CD4-positive, alpha-beta T cell (primary cell): Measurements from ENCODE around the gene RAPGEF2. TPM values are rescaled to one million over a fixed set of nuclear protein-coding genes. Genes with fewer than 3 reads are reported as not detected.

Experiments used
- ATAC-seq: fragments of 200-7000 bp; cut with Tn5 transposase; one replicate; pipeline ENCODE4 v1.10.0; 2022; ENCODE audit warnings: mild to moderate bottlenecking; ENCODE audit not compliant: poor library complexity
- CTCF ChIA-PET: fragments of 350-600 bp; sonication (Branson Sonifier 250); formaldehyde crosslinking; loops from one replicate; lab custom pipeline; 2021; ENCODE audit warnings: antibody characterized with exemption, inconsistent platforms; lab: Charles Lee
- POLR2A ChIA-PET: fragments of 350-600 bp; sonication (Branson Sonifier 250); formaldehyde crosslinking; loops from one replicate; lab custom pipeline; 2021; ENCODE audit warnings: antibody characterized with exemption, inconsistent platforms; lab: Charles Lee
- DNase-seq, 14 experiments: peaks; one replicate each; pipeline ENCODE4 v3.0.0-alpha.2; 2013 to 2020; ENCODE audit warnings: mixed read lengths in 2 of 14
- H3K27ac ChIP-seq, 2 donors: one replicate each; pipeline versions ENCODE4 v1.5.1 to v1.7.0; 2013; ENCODE audit warnings: low read length in 2 of 2, low read depth in 1 of 2, mild to moderate bottlenecking in 1 of 2
- H3K27me3 ChIP-seq, 2 experiments: 1 replicate in 1 of 2; 2 replicates in 1 of 2; pipeline versions ENCODE4 v1.6.1 to v1.7.0; 2013; ENCODE audit warnings: low read length in 2 of 2, control low read depth in 1 of 2, mild to moderate bottlenecking in 1 of 2, moderate library complexity in 1 of 2; ENCODE audit not compliant: insufficient read depth in 2 of 2, control insufficient read depth in 1 of 2
- H3K36me3 ChIP-seq: one replicate; pipeline ENCODE4 v1.6.1; 2013; ENCODE audit warnings: low read length, control low read depth; ENCODE audit not compliant: insufficient read depth
- H3K4me1 ChIP-seq: one replicate; pipeline ENCODE4 v1.6.1; 2013; ENCODE audit warnings: low read length, control low read depth; ENCODE audit not compliant: insufficient read depth
- H3K4me3 ChIP-seq: one replicate; pipeline ENCODE4 v1.5.1; 2013; ENCODE audit warnings: mild to moderate bottlenecking, low read length, moderate library complexity
- H3K9me3 ChIP-seq, 2 experiments: 1 replicate in 1 of 2; 2 replicates in 1 of 2; pipeline versions ENCODE4 v1.6.1 to v1.7.0; 2013; ENCODE audit warnings: low read length in 2 of 2, mild to moderate bottlenecking in 2 of 2, control low read depth in 1 of 2, moderate library complexity in 1 of 2; ENCODE audit not compliant: control insufficient read depth in 1 of 2, insufficient read depth in 1 of 2
- H3K27ac Mint-ChIP-seq: one replicate; pipeline ENCODE4 v1.8.0; 2020; ENCODE audit warnings: mixed read lengths
- H3K27me3 Mint-ChIP-seq: one replicate; pipeline ENCODE4 v1.8.0; 2021; ENCODE audit warnings: mixed read lengths
- H3K36me3 Mint-ChIP-seq: one replicate; pipeline ENCODE4 v1.8.0; 2021; ENCODE audit warnings: low read depth, mixed read lengths
- H3K4me1 Mint-ChIP-seq: one replicate; pipeline ENCODE4 v1.8.0; 2021; ENCODE audit warnings: low read depth, mixed read lengths
- H3K4me3 Mint-ChIP-seq: one replicate; pipeline ENCODE4 v1.8.0; 2020; ENCODE audit warnings: mild to moderate bottlenecking, mixed read lengths
- H3K9me3 Mint-ChIP-seq: one replicate; pipeline ENCODE4 v1.8.0; 2020; ENCODE audit warnings: mixed read lengths
- CTCF ChIP-seq: fragments of 200-600 bp; IDR thresholded peaks from one replicate; pipeline ENCODE4 v1.8.0; 2022; ENCODE audit warnings: antibody characterized with exemption, mild to moderate bottlenecking
- intact Hi-C, 2 experiments: fragments of 100-400 bp; cut with DNase I in 1 of 2; cut with micrococcal nuclease in 1 of 2; formaldehyde crosslinking; loops; one replicate each; pipeline versions ENCODE4 v1.15.1 to v1.9.0; 2023 to 2025; cut with DNase I, micrococcal nuclease
- total RNA-seq, 174 experiments: library from RNA in 2 of 174; stranded (reverse) in 2 of 174; gene quantifications; one replicate each; pipeline ENCODE4 v1.2.3 and lab custom pipeline; 2021 to 2026

Gene RAPGEF2
- total RNA-seq, 2 experiments from 2014 or later: 25.6 to 26.4 TPM

- DNase-seq (no peak), ATAC-seq (no peak)
- Mint-ChIP-seq H3K27me3 (no peaks in the 10 kb centered on the region), H3K9me3 (no peaks in the 10 kb centered on the region), H3K4me1 (no peaks in the 10 kb centered on the region), H3K4me3 (no peak overlapping the region), H3K27ac (no peak overlapping the region), H3K36me3 (peaks cover 39% of the 10 kb centered on the region)
- H3K27ac ChIP-seq: no peak overlapping the region
- ChIA-PET POLR2A (no interaction called here), CTCF (interaction anchor here (0.9 kb wide), 1 partner anchor 9 kb away, joined by 4 read pairs; no protein-coding TSS in a partner anchor)
- H3K27me3 ChIP-seq: no peaks in the 10 kb centered on the region
- H3K9me3 ChIP-seq: no peaks in the 10 kb centered on the region
- TF ChIP-seq CTCF: no peak
- H3K36me3 ChIP-seq: peaks cover 12% of the 10 kb centered on the region
- no peaks in the 10 kb centered on the region for H3K4me1 ChIP-seq
- intact Hi-C loops: no loop called here
- no peak overlapping the region for H3K4me3 ChIP-seq
Measured at GRCh38 chr4:159328766-159329165, 225.9 kb downstream of the RAPGEF2 start.

- no peak for DNase-seq
- peaks cover 19% of the 10 kb centered on the region for H3K36me3 ChIP-seq
- intact Hi-C loops: no loop called here
- no peaks in the 10 kb centered on the region for H3K9me3 ChIP-seq
- Mint-ChIP-seq H3K36me3 (peaks cover 73% of the 10 kb centered on the region), H3K27me3 (no peaks in the 10 kb centered on the region), H3K4me3 (no peak overlapping the region), H3K9me3 (no peaks in the 10 kb centered on the region), H3K27ac (no peak overlapping the region), H3K4me1 (no peaks in the 10 kb centered on the region)
- H3K27me3 ChIP-seq: no peaks in the 10 kb centered on the region
- ATAC-seq: no peak
- no peak for TF ChIP-seq CTCF
- no peak overlapping the region for H3K4me3 ChIP-seq
- no peaks in the 10 kb centered on the region for H3K4me1 ChIP-seq
- POLR2A ChIA-PET: no interaction called here
- H3K27ac ChIP-seq: no peak overlapping the region
- CTCF ChIA-PET: no interaction called here
Measured at GRCh38 chr4:159334461-159334860, 231.6 kb downstream of the RAPGEF2 start.

- ChIA-PET POLR2A (no interaction called here), CTCF (interaction anchor here (1.2 kb wide), 1 partner anchor 8 kb away, joined by 4 read pairs; no protein-coding TSS in a partner anchor)
- no peak for TF ChIP-seq CTCF
- Histone ChIP-seq H3K4me3 (no peak overlapping the region), H3K4me1 (no peaks in the 10 kb centered on the region), H3K27me3 (no peaks in the 10 kb centered on the region), H3K27ac (no peak overlapping the region), H3K36me3 (peaks cover 25% of the 10 kb centered on the region), H3K9me3 (no peaks in the 10 kb centered on the region)
- H3K9me3 Mint-ChIP-seq: no peaks in the 10 kb centered on the region
- H3K4me1 Mint-ChIP-seq: no peaks in the 10 kb centered on the region
- DNase-seq (no peak), ATAC-seq (no peak)
- intact Hi-C loops: no loop called here
- H3K4me3 Mint-ChIP-seq: no peak overlapping the region
- H3K36me3 Mint-ChIP-seq: peaks cover 75% of the 10 kb centered on the region
- no peaks in the 10 kb centered on the region for H3K27me3 Mint-ChIP-seq
- H3K27ac Mint-ChIP-seq: no peak overlapping the region
Measured at GRCh38 chr4:159337041-159337440, 234.2 kb downstream of the RAPGEF2 start.
